GOT3 (cell line): ENCODE data around the gene SERPINB11.
"Not testable (repeated sequence)": the region's sequence is repeated elsewhere in the genome, so short reads cannot be mapped to it uniquely, and the experiment has no call there.

Experiments used
- DNase-seq: peaks from one replicate; lab custom pipeline; 2025; ENCODE audit warnings: mixed read lengths; lab: John Stamatoyannopoulos, UW

Gene SERPINB11

GRCh38 chr18:63702660-63703059, at the start of gene SERPINB11:
Gene SERPINB11 (plus strand): TSS chr18:63702960. CDS start chr18:63710194, 7,234 bp downstream.
- no peak for DNase-seq

- DNase-seq = not testable (repeated sequence)
These were observed 43.8 kb upstream of the SERPINB11 start for GRCh38 chr18:63658920-63659319.

GRCh38 chr18:63661750-63662149, 41.0 kb upstream of the SERPINB11 start, which contains the start of gene SERPINB3:
Gene SERPINB3 (minus strand): TSS chr18:63661893. CDS start chr18:63661216, 677 bp downstream.
- DNase-seq = not testable (repeated sequence)

- DNase-seq = no peak
These were observed 38.2 kb upstream of the SERPINB11 start for GRCh38 chr18:63664571-63664970.

- no peak for DNase-seq
These were observed 26.0 kb upstream of the SERPINB11 start for GRCh38 chr18:63676526-63677323.

- no peak for DNase-seq
These were observed 25.1 kb upstream of the SERPINB11 start for GRCh38 chr18:63677500-63678225.

GRCh38 chr18:63679820-63680606, 22.7 kb upstream of the SERPINB11 start:
- no peak for DNase-seq

GRCh38 chr18:63681449-63682340, 21.1 kb upstream of the SERPINB11 start:
- DNase-seq = no peak

- no peak for DNase-seq
These were observed 19.6 kb upstream of the SERPINB11 start for GRCh38 chr18:63683152-63683551.

GRCh38 chr18:63683890-63684289, 18.9 kb upstream of the SERPINB11 start:
- no peak for DNase-seq

- DNase-seq = no peak
These were observed 18.0 kb upstream of the SERPINB11 start for GRCh38 chr18:63684718-63685117.

- no peak for DNase-seq
These were observed 15.9 kb upstream of the SERPINB11 start for GRCh38 chr18:63686871-63687270.

- no peak for DNase-seq
These were observed 13.7 kb upstream of the SERPINB11 start for GRCh38 chr18:63689064-63689463.

GRCh38 chr18:63697097-63697660, 5.6 kb upstream of the SERPINB11 start:
- DNase-seq = no peak

GRCh38 chr18:63700501-63700900, 2.3 kb upstream of the SERPINB11 start:
- no peak for DNase-seq

- DNase-seq = no peak
These were observed 808 bp upstream of the SERPINB11 start for GRCh38 chr18:63701952-63702351.

GRCh38 chr18:63705401-63705800, 2.6 kb downstream of the SERPINB11 start:
- no peak for DNase-seq

GRCh38 chr18:63707816-63708215, 5.1 kb downstream of the SERPINB11 start:
- no peak for DNase-seq

GRCh38 chr18:63708650-63709049, 5.9 kb downstream of the SERPINB11 start:
- no peak for DNase-seq

GRCh38 chr18:63725682-63726480, 23.1 kb downstream of the SERPINB11 start:
- DNase-seq = no peak
